Fibroblast of skin of right quadriceps (primary cell): ENCODE results near the gene IGF2BP2.
"Not testable (repeated sequence)": the region's sequence is repeated elsewhere in the genome, so short reads cannot be mapped to it uniquely, and the experiment has no call there.

ENCODE experiments used
- DNase-seq: peaks from one replicate; pipeline ENCODE4 v3.0.0-alpha.2; 2013

IGF2BP2 gene

DNA sequence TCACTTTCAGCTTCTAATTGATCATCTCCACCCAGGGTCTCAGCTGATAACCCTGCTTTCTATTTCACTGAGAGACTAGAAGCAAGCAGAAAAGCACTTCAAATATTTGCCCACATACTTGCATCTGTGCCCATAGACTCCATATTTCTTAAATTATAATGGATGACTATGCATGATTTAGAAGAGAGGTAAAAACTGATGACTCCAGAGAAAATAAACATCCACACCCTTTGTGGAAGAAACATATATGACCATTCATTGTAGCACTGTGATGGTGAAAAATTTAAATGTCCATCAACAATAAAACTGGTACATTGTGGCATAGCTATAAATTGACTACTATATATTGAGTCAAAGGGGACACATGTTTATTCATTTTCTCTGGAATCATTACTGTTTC is 7.1 kb upstream of the IGF2BP2 start:
- no peak for DNase-seq

DNA sequence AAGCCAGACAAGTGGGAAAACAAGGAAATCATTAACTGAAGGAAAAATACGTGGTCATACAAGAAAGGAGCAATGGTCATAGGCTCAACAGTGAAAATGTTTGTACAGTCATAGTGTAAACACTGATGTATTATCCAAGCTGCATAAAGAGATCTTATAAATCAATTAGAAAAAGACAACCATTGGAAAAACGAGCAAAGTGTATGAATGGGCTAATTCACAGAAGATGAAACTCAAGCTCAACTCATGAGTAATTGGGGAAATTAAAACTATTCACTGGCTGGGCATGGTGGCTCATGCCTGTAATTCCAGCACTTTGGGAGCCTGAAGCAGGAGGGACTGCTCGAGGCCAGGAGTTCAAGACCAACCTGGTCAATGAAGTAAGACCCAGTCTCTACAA is 6.4 kb upstream of the IGF2BP2 start:
- DNase-seq, result no peak

DNA sequence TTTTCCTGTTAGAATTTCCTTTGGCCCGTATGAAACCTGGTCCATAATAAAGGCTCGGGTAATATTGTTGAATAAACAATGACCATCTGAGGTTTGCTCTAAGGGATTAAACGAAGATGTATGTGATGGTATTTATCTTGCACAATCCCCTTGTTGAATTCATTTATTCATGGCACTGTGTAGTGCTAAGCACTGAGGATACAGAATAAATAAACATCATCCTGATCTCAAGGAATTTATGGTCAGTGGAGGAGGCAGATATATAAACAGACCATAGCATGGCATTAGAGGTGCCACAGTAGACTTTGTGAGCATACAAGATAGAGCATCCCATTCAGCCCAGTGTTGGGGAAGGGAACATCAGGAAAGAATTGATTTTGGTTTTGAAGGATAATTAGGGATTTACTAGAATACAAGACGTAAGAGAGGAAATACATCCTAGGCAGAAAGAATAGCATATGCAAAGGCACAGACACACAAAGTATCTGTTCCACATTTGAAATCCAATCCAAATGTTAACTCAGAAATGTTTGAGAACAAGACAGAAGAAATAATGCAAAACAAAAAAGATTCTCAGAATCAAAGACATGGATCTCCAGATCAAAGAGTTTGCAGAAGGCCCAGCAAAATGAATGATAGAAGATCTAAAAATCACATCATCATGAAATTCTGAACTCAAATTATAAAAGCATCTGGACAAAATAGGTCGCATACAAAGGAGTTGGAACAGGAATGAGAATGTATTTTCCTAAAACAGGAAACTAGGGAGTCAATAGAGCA is 5.4 kb upstream of the IGF2BP2 start:
- DNase-seq, result no peak

DNA sequence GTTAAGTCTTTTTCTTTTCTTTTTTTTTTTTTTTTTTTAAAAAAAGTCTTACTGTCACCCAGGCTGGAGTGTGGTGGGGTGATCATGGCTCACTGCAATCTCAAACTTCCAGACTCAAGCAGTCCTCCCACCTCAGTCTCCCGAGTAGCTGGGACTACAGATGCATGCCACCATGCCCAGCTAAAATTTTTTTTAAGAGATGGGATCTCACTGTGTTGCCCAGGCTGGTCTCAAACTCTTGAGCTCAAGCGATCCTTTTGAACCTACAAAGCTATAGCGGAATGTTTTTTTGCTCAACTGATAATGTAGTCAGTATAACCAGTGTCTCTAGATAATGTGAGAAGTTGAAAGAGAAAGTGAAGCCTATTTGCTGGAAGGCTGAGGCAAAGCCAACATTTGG is 3.9 kb upstream of the IGF2BP2 start:
- no peak for DNase-seq

DNA sequence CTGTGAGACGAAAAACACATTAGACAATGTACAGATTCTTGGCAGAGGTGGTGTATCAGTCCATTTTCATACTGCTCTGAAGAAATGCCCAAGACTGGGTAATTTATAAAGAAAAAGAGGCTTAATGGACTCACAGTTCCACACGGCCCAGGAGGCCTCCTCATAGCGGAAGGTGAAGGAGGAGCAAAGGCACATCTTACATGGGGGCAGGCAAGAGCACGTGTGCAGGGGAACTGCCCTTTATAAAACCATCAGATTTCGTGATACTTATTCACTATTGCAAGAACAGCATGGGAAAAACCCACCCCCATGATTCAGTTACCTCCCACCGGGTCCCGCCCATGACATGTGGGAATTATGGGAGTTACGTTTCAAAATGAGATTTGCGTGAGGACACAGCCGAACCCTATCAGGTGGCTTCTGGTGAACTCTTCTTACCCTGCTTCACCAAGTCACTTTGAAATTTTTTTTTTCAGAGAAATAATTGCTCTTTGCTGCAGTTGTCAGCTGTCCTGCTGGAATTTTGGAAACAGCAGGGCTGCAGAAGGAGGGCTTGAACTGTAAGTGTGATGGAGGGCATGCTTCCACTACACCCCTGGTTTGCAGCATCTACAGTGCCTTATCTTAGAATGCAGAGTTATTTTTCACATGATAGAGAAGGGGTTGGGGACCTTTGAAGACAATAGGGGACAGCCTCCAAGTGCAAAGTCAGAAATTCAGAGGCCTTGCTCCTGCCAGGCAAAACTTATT is 2.9 kb upstream of the IGF2BP2 start:
- no peak for DNase-seq

- DNase-seq, result peak; percentile 49
These were observed 1.0 kb upstream of the IGF2BP2 start for GRCh38 chr3:185825639-185826481.

GRCh38 chr3:185824051-185825005 is 514 bp downstream of the IGF2BP2 start:
- DNase-seq, result no peak

GRCh38 chr3:185823078-185824044 is 1.5 kb downstream of the IGF2BP2 start:
- peak; percentile 44 for DNase-seq

DNA sequence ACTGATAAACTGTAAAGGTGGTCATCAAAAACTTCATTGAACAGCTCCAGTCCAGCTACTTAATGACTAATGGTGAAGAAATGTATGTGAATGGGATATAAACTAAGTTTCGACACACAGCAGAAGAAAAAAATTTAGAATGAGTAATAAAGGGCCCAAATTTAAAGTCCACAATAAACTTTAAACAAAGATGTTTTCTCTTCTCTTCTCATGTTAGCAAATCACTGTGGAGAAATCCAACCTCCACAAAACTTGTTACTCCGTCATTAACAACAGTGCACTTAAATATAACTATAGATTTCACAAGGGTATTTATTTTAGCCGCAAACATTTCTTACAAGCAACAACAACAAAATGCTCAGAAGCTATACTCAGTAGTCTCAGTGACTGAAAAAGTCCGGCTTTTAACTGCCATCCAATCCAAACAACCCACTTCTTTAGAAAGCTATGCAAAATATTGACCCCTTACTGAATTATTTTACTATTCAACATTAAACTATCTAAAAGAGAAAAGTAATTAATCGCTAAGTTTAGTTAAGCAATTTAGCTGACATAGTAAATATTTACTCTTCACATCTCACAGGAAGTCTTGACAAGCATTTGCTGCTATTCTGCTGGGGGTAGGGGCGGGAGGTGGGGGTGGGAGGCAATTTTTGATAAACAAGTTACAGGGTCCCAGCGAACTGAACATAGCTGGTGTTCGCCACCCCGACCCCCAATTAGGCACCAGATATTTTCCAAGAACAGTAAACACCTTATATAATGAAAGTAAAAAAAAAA is 2.4 kb downstream of the IGF2BP2 start:
- peak; percentile 80 for DNase-seq

GRCh38 chr3:185820973-185821758 is 3.7 kb downstream of the IGF2BP2 start:
- peak; percentile 94 for DNase-seq

- no peak for DNase-seq
These were observed 6.5 kb downstream of the IGF2BP2 start for GRCh38 chr3:185818267-185818875.

DNA sequence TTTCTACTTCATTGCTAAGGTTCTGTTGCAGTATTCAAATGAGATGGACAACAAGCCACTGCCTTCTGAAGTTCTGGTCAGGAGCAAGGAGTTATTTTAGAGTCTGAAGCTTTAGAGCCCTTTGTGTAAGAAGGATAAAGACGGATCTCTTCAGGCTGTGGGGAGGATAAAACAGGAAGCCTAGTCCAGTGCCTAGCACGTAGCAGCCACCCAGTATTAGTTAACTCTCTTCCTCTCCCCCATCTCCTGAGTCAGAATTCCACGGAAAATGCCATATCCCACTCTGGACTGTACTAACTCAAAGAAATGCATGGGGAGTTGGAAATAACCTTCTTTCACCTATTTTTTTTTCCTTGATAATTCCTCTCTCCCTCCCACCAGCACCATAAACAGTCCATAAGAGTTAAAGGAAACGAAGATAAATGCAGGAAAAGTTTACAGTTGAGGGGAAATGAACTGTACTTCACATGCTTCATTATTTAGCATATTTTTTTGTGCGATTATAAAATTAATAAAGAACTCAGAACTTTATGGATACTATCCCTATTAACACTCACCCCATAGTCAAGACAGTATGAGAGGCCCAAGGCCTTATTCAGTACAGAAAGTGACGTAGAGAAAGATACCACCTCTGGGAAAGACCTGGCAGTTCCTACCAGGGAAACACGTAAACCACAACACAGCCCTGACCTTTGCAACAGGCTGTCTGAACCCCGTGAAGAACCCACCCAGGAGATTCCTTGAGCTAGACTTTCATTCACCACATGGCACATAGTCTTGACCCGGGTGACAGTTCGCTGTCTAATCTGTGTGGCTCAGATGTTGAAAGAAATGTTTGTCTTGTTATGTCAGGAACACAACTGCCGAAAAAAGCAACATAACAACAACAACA is 9.2 kb downstream of the IGF2BP2 start:
- DNase-seq, result peak; percentile 47

- DNase-seq, result peak; percentile 89
These were observed 11.1 kb downstream of the IGF2BP2 start for GRCh38 chr3:185813691-185814215.

DNA sequence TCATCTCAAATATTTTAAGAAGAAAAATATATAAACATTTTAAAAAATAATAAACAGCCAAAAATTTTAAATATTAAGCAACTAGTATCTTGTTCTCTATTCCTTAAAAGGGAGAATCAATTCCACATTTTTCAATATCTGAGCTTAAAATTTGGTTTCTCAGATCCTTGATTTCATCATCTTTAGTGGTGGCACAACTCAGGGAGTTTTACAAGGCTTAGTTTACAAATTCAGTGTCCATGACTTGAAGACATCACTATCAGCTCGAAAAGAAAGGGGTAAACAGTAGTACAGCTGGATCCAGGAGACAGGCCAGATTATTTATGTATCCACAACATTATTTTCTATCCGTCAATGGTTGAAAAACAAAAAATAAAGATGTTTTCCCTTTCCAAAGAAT is 11.6 kb downstream of the IGF2BP2 start:
- no peak for DNase-seq

- peak; percentile 93 for DNase-seq
These were observed 17.3 kb downstream of the IGF2BP2 start for GRCh38 chr3:185807445-185808068.

- not testable (repeated sequence) for DNase-seq
These were observed 26.1 kb downstream of the IGF2BP2 start for GRCh38 chr3:185798831-185799110.
